Measurements from ENCODE around the gene CHRNA7. TPM values are rescaled to one million over a fixed set of nuclear protein-coding genes. Genes with fewer than 3 reads are reported as not detected.

The CHRNA7 gene
- total RNA-seq, result not detected

DNA sequence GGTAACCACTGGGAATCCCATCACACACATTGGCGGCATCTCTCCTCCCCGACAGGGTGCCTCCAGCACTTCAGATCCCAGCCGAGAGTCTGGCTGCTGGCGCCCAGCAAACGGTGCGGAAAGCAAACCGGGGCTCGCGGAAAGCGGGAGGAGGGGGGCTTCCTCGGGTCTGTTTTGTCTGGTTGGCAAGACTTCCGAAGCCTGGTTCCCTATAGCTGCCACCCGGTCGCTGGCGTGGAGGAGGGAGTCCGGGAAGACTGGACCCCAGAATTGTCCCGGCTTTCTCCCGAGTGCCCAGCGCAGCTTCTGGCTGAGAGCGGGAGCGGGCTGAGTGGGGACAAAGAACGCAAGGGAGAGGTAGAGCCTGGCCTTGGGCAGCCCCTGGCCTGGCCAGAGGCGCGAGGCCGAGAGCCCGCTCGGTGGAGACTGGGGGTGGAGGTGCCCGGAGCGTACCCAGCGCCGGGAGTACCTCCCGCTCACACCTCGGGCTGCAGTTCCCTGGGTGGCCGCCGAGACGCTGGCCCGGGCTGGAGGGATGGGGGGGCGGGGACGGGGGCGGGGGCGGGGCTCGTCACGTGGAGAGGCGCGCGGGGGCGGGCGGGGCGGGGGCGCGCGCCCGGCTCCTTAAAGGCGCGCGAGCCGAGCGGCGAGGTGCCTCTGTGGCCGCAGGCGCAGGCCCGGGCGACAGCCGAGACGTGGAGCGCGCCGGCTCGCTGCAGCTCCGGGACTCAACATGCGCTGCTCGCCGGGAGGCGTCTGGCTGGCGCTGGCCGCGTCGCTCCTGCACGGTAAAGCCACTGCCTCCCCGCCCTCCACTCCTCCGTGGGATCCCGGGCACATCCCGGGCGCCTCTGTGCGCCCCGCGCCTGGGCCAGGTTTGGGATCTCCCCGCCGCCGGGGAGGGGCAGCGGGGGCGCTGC is at the start of gene CHRNA7:
CHRNA7 (plus strand) TSS at position 654 of the 920 bp plus-strand sequence; CDS start at position 734, 80 bp downstream.
- no peaks in the 10 kb centered on the region for H3K9me3 Mint-ChIP-seq
- ChIA-PET CTCF (interaction anchor here (1.5 kb wide), 1 partner anchor 11 kb away, joined by 6 read pairs; no protein-coding TSS in a partner anchor), POLR2A (no interaction called here)
- peaks cover 69% of the 10 kb centered on the region for H3K27me3 Mint-ChIP-seq
- peaks cover 3% of the 10 kb centered on the region for H3K4me1 Mint-ChIP-seq
- H3K36me3 Mint-ChIP-seq (ENCODE audit: low read depth), result no peaks in the 10 kb centered on the region
- no peak within 1 kb of the TSS for H3K27ac Mint-ChIP-seq
- peak within 1 kb of the TSS; percentile 18 for H3K4me3 Mint-ChIP-seq
- peak; percentile 18 for DNase-seq

DNA sequence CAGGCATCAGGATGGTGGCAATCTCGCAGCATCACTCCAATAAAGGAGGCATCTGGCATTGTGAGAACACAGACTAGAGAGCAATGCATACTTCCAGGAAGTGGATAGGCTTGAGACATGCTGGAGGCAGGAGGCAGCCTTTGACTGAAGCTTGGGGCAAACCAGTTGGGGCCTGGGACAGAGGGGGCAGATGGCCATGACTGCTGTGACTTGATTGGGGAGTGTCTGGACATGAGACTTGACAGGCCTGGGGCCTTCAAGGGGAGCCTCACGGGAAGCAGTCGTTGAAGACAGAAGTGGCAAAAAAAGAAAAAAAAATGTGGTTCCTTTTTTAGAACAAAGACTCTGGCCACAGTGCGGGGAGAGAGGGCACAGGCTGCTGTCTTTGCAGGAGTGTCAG is 44.7 kb upstream of the CHRNA7 start:
- Mint-ChIP-seq H3K4me3 (no peak overlapping the region), H3K27ac (no peak overlapping the region), H3K4me1 (no peaks in the 10 kb centered on the region), H3K36me3 (ENCODE audit: low read depth) (no peaks in the 10 kb centered on the region), H3K27me3 (no peaks in the 10 kb centered on the region), H3K9me3 (no peaks in the 10 kb centered on the region)
- CTCF ChIA-PET, result no interaction called here
- POLR2A ChIA-PET, result no interaction called here
- no peak for DNase-seq

GRCh38 chr15:31993062-31993461 is 37.3 kb upstream of the CHRNA7 start:
- ChIA-PET CTCF (interaction anchor here (1.5 kb wide), 1 partner anchor 15 kb away, joined by 5 read pairs; no protein-coding TSS in a partner anchor), POLR2A (no interaction called here)
- H3K9me3 Mint-ChIP-seq, result no peaks in the 10 kb centered on the region
- no peak overlapping the region for H3K4me3 Mint-ChIP-seq
- no peaks in the 10 kb centered on the region for H3K36me3 Mint-ChIP-seq (ENCODE audit: low read depth)
- H3K27ac Mint-ChIP-seq, result no peak overlapping the region
- no peak for DNase-seq
- H3K27me3 Mint-ChIP-seq, result peaks cover 4% of the 10 kb centered on the region
- no peaks in the 10 kb centered on the region for H3K4me1 Mint-ChIP-seq

DNA sequence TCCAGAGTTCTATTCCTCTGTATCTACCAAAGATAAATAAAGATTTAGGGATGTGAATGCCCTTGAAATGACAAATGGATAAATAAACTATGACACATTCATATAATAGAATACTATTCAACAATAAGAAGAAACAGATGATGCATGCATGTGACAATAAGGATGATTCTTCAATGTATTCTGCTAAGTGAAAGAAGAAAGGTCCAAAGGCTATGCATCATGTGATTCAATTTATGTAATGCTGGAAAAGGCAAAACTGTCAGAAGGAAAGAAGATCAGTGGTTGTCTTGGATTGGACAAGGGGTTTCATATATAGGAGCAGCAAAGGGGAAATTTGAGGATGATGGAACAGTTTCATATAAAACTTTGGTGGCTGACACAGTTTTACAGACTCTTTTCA is 32.6 kb upstream of the CHRNA7 start:
- Mint-ChIP-seq H3K36me3 (ENCODE audit: low read depth) (no peaks in the 10 kb centered on the region), H3K4me3 (no peak overlapping the region), H3K27me3 (peaks cover 12% of the 10 kb centered on the region), H3K9me3 (no peaks in the 10 kb centered on the region), H3K27ac (no peak overlapping the region), H3K4me1 (no peaks in the 10 kb centered on the region)
- ChIA-PET CTCF (no interaction called here), POLR2A (no interaction called here)
- no peak for DNase-seq

DNA sequence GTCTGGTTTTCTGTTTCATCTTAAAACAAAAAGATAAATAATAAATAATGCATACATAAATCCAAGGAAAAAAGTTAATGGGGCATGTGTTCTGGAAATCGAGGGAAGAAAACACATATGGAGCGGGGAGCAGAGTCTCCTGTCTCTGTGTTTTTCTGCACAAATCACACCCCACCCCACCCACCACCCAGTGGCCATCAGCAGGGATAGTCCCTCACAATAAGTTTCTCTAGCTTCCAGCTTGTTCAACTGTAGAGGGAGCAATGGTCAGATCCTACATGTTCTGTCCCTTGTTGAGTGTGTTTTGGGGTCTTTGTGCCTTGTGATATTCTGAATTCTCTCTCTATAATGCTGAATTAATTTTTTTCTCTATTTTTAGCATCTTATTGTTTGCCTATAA is 26.8 kb upstream of the CHRNA7 start:
- Mint-ChIP-seq H3K27ac (no peak overlapping the region), H3K36me3 (ENCODE audit: low read depth) (no peaks in the 10 kb centered on the region), H3K9me3 (no peaks in the 10 kb centered on the region), H3K4me1 (no peaks in the 10 kb centered on the region), H3K4me3 (no peak overlapping the region), H3K27me3 (peaks cover 10% of the 10 kb centered on the region)
- ChIA-PET CTCF (no interaction called here), POLR2A (no interaction called here)
- DNase-seq, result no peak

DNA sequence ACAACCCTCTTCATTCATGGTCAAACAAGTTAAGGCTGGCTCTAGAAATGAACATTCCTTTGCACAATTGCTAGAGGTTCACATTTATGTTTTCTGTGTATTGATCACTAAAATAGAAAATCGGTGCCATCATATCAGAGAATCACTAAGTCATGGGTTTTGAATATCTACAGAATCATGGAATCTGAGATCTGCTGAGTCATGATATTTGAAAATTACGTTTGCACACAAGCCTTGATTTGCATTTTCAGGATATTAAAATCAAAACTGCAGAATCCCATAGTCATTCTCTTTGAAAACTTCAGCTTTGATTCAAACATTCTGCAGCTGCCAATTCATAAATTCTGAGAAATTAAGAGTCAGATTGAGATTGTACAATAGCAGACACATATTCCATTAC is 26.1 kb upstream of the CHRNA7 start:
- H3K36me3 Mint-ChIP-seq (ENCODE audit: low read depth), result no peaks in the 10 kb centered on the region
- DNase-seq, result no peak
- CTCF ChIA-PET, result no interaction called here
- POLR2A ChIA-PET, result no interaction called here
- no peak overlapping the region for H3K4me3 Mint-ChIP-seq
- H3K27me3 Mint-ChIP-seq, result peaks cover 12% of the 10 kb centered on the region
- H3K9me3 Mint-ChIP-seq, result no peaks in the 10 kb centered on the region
- H3K4me1 Mint-ChIP-seq, result no peaks in the 10 kb centered on the region
- no peak overlapping the region for H3K27ac Mint-ChIP-seq

GRCh38 chr15:32007355-32007960 is 22.9 kb upstream of the CHRNA7 start:
- POLR2A ChIA-PET, result no interaction called here
- CTCF ChIA-PET, result no interaction called here
- no peaks in the 10 kb centered on the region for H3K4me1 Mint-ChIP-seq
- H3K27ac Mint-ChIP-seq, result no peak overlapping the region
- H3K9me3 Mint-ChIP-seq, result no peaks in the 10 kb centered on the region
- no peaks in the 10 kb centered on the region for H3K36me3 Mint-ChIP-seq (ENCODE audit: low read depth)
- peaks cover 14% of the 10 kb centered on the region for H3K27me3 Mint-ChIP-seq
- no peak for DNase-seq
- no peak overlapping the region for H3K4me3 Mint-ChIP-seq

DNA sequence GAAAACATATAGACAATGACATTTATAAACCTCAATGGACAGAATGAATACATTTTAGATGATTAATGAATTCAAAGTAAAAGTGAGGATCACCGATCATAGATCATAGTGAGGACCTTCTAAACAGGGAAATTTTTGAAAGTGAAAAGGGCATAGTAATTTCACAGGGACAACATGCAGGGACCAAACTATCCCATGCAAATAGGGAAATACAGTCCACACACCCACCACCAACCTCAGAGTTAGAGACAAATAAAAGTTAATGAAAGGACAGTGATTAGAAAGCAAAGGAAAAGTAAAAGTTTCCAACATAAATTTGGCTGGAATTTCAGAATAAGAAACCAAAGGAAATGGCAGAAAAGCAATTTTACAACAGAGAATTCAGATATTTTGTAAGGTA is 15.4 kb upstream of the CHRNA7 start:
- DNase-seq, result no peak
- CTCF ChIA-PET, result no interaction called here
- no peak overlapping the region for H3K4me3 Mint-ChIP-seq

DNA sequence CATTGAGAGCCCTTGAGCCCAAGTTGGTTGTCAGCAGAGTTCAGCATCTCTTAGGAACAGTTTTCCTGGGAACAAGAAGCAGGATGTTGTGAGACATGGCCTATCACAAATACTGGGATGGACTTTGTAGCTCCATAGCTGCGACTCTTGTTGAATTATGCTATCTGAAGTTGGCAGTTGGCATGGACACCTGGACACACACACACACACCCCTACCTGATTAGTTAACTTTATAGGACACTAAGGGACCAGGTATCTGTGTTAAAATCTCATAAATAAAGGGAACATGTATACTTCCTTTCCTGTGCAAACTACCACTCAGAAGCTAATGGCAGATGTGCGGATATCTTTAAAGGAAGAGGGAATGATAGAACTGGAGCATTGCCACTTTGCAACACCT is 10.2 kb upstream of the CHRNA7 start:
- peaks cover 12% of the 10 kb centered on the region for H3K27me3 Mint-ChIP-seq
- no peaks in the 10 kb centered on the region for H3K9me3 Mint-ChIP-seq
- no peak for DNase-seq
- no peaks in the 10 kb centered on the region for H3K4me1 Mint-ChIP-seq
- CTCF ChIA-PET, result interaction anchor here (1.6 kb wide), 1 partner anchor 9 kb away, joined by 6 read pairs; no protein-coding TSS in a partner anchor
- H3K36me3 Mint-ChIP-seq (ENCODE audit: low read depth), result no peaks in the 10 kb centered on the region
- POLR2A ChIA-PET, result no interaction called here
- H3K4me3 Mint-ChIP-seq, result no peak overlapping the region
- no peak overlapping the region for H3K27ac Mint-ChIP-seq

More for the DNA sequence above, 15.4 kb upstream of the CHRNA7 start:
- no peaks in the 10 kb centered on the region for H3K36me3 Mint-ChIP-seq (ENCODE audit: low read depth)
- peaks cover 18% of the 10 kb centered on the region for H3K27me3 Mint-ChIP-seq
- H3K4me1 Mint-ChIP-seq, result no peaks in the 10 kb centered on the region
- POLR2A ChIA-PET, result no interaction called here
- no peak overlapping the region for H3K27ac Mint-ChIP-seq
- H3K9me3 Mint-ChIP-seq, result peaks cover 4% of the 10 kb centered on the region

DNA sequence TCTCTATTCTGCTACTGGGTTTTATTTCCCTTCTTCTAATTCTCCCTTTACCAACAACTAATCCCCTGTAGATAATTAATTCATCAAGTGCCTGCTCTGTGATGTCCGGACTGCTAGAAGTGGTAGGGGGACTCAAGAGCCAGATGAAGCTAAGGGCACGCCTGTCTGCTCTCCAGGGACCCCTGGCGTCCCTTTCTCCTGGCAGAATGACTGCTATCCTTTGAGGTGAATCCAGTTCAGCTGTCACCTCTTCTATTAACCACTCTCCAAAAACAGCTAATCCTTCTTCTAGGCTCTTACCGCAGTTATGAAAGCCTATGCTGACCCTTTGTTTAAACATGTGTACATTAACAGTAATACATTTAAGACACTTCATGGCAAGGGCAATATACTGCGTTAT is 1.4 kb upstream of the CHRNA7 start:
- no peaks in the 10 kb centered on the region for H3K36me3 Mint-ChIP-seq (ENCODE audit: low read depth)

GRCh38 chr15:32029409-32029861 is 880 bp upstream of the CHRNA7 start:
- DNase-seq, result no peak
- ChIA-PET POLR2A (no interaction called here), CTCF (interaction anchor here (1.5 kb wide), 1 partner anchor 10 kb away, joined by 6 read pairs; no protein-coding TSS in a partner anchor)
- H3K27me3 Mint-ChIP-seq, result peaks cover 68% of the 10 kb centered on the region
- H3K9me3 Mint-ChIP-seq, result no peaks in the 10 kb centered on the region
- no peak overlapping the region for H3K4me3 Mint-ChIP-seq
- H3K4me1 Mint-ChIP-seq, result peaks cover 3% of the 10 kb centered on the region
- H3K27ac Mint-ChIP-seq, result no peak overlapping the region
- H3K36me3 Mint-ChIP-seq (ENCODE audit: low read depth), result no peaks in the 10 kb centered on the region

More for the DNA sequence above, 1.4 kb upstream of the CHRNA7 start:
- no peak for DNase-seq
- Mint-ChIP-seq H3K27me3 (peaks cover 70% of the 10 kb centered on the region), H3K9me3 (no peaks in the 10 kb centered on the region), H3K4me3 (no peak overlapping the region), H3K4me1 (peaks cover 3% of the 10 kb centered on the region), H3K27ac (no peak overlapping the region)
- ChIA-PET POLR2A (no interaction called here), CTCF (interaction anchor here (1.5 kb wide), 1 partner anchor 10 kb away, joined by 6 read pairs; no protein-coding TSS in a partner anchor)

DNA sequence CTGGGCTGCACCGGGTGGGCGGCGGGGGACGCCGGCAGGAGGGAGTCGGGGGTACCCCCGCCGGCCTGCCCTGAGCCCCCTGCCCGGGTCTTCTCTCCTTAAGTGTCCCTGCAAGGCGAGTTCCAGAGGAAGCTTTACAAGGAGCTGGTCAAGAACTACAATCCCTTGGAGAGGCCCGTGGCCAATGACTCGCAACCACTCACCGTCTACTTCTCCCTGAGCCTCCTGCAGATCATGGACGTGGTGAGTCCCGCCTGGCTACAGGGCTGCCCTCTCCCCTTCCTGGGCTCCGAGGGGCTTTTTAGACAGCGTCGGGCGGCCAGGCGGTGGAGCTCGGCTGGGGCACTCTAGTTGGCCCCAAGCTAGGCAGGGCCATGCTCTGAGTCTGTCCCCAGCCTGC is 480 bp downstream of the CHRNA7 start:
- POLR2A ChIA-PET, result no interaction called here
- CTCF ChIA-PET, result no interaction called here
- H3K27ac Mint-ChIP-seq, result no peak overlapping the region
- peaks cover 3% of the 10 kb centered on the region for H3K4me1 Mint-ChIP-seq
- no peak overlapping the region for H3K4me3 Mint-ChIP-seq
- H3K9me3 Mint-ChIP-seq, result no peaks in the 10 kb centered on the region
- no peak for DNase-seq
- H3K27me3 Mint-ChIP-seq, result peaks cover 64% of the 10 kb centered on the region
- H3K36me3 Mint-ChIP-seq (ENCODE audit: low read depth), result no peaks in the 10 kb centered on the region

- DNase-seq, result no peak
- Mint-ChIP-seq H3K9me3 (no peaks in the 10 kb centered on the region), H3K27me3 (peaks cover 55% of the 10 kb centered on the region), H3K4me3 (no peak overlapping the region), H3K4me1 (peaks cover 3% of the 10 kb centered on the region), H3K27ac (no peak overlapping the region), H3K36me3 (ENCODE audit: low read depth) (no peaks in the 10 kb centered on the region)
- CTCF ChIA-PET, result no interaction called here
- POLR2A ChIA-PET, result no interaction called here
These were observed 3.0 kb downstream of the CHRNA7 start for GRCh38 chr15:32033186-32033890.

All from activated CD4-positive, alpha-beta memory T cell treated with anti-CD3 and anti-CD28 coated beads, Interleukin-2, amount 10 ng/mL, durations not matched to agents 7 days and 5 days (primary cell).